Motor neuron (in vitro differentiated cells): ENCODE results near the gene STK40. TPM values are rescaled to one million over a fixed set of nuclear protein-coding genes. Genes with fewer than 3 reads are reported as not detected.

Source experiments
- ATAC-seq, 8 experiments: fragments of 200-7000 bp; cut with Tn5 transposase; replicated peaks in 6 of 8; 2 replicates each; pipeline ENCODE4 v1.8.0; 2021; ENCODE audit warnings: mild to moderate bottlenecking in 8 of 8, moderate library complexity in 8 of 8
- H3K27ac ChIP-seq, 2 donors: fragments of 250-450 bp; sonication (Bioruptor Pico); 2 replicates each; pipeline ENCODE4 v1.9.0; 2021; ENCODE audit warnings: antibody characterized with exemption in 2 of 2, mild to moderate bottlenecking in 2 of 2, moderate library complexity in 1 of 2
- H3K4me1 ChIP-seq, 2 donors: fragments of 250-450 bp; sonication (Bioruptor Pico); replicated peaks in 1 of 2; 2 replicates each; pipeline ENCODE4 v1.6.1; 2021; ENCODE audit warnings: antibody characterized with exemption in 2 of 2, mild to moderate bottlenecking in 2 of 2, moderate library complexity in 1 of 2
- H3K4me3 ChIP-seq, 5 donors: fragments of 250-450 bp; sonication (Bioruptor Pico); 2 replicates each; pipeline ENCODE4 v1.9.0; 2021; ENCODE audit warnings: antibody characterized with exemption in 5 of 5, mild to moderate bottlenecking in 5 of 5, moderate library complexity in 4 of 5
- WGBS, 10 experiments: fragments of 450-650 bp; shearing (Covaris generic); methylation state at CpG; one replicate each; pipeline ENCODE4 v1.0.0; 2022; 5-methylcytosine and 5-hydroxymethylcytosine counted together
- in situ Hi-C, 9 experiments: fragments of 400-800 bp; cut with MboI; loops; one replicate each; pipeline ENCODE4 v1.15.0; 2021; ENCODE audit warnings: low sequenced_read_pairs in 9 of 9, low pct_unique_long_range_greater_than_20kb in 2 of 9; ENCODE audit not compliant: unreplicated experiment in 9 of 9
- total RNA-seq, 8 experiments: library from RNA; unstranded; fragments of 300-600 nt; gene quantifications; 2 replicates each; pipeline versions ENCODE4 v1.2.3 to v1.2.4, GENCODE V29; 2022

The STK40 gene
- total RNA-seq, 8 experiments from 2014 or later: 21.2 to 49.9 (median 30.9) TPM

GRCh38 chr1:36327421-36328087 is 58.2 kb downstream of the STK40 start:
- Histone ChIP-seq H3K4me1 (peaks cover 23 to 30% of the 10 kb centered on the region in 2 donors), H3K27ac (no peak overlapping the region), H3K4me3 (no peak overlapping the region)
- in situ Hi-C loops: no loop called here
- 80 to 100% (median 94%) methylated on average over 1 to 9 of the region's 9 CpGs; no CpG with 5 or more reads in 4 of the 10 experiments for WGBS, 10 experiments
- no peak for ATAC-seq

- ATAC-seq: no peak
- Histone ChIP-seq H3K27ac (no peak overlapping the region), H3K4me1 (peaks cover 34 to 40% of the 10 kb centered on the region in 2 donors), H3K4me3 (no peak overlapping the region)
- WGBS, 10 experiments: 74 to 100% (median 87%) methylated on average over 1 to 5 of the region's 6 CpGs; no CpG with 5 or more reads in 5 of the 10 experiments
- in situ Hi-C loops: no loop called here
Measured at GRCh38 chr1:36326499-36326898, 59.2 kb downstream of the STK40 start.

- 3 to 26% (median 7%) methylated on average over 5 to 7 of the region's 9 CpGs; no CpG with 5 or more reads in 7 of the 10 experiments for WGBS, 10 experiments
- in situ Hi-C loops: no loop called here
- ATAC-seq: peak in 3 of 8 experiments; percentile 1 to 4 (median 4)
- Histone ChIP-seq H3K4me3 (peak overlapping the region in 4 of 5 donors; percentile 35 to 54 (median 50)), H3K4me1 (peaks cover 41 to 44% of the 10 kb centered on the region in 2 donors), H3K27ac (peak overlapping the region in 1 of 2 donors; percentile 83)
Measured at GRCh38 chr1:36324353-36324703, 61.4 kb downstream of the STK40 start.

- in situ Hi-C loops: no loop called here
- peaks cover 36 to 39% of the 10 kb centered on the region in 2 donors for H3K4me1 ChIP-seq
- WGBS, 10 experiments: 0 to 30% (median 0%) methylated on average over 1 to 8 of the region's 36 CpGs; no CpG with 5 or more reads in 3 of the 10 experiments
- H3K27ac ChIP-seq: peak within 1 kb of the TSS; percentile 3 to 83
- peak in 7 of 8 experiments; percentile 6 to 64 (median 46) for ATAC-seq
- H3K4me3 ChIP-seq: peak within 1 kb of the TSS; percentile 30 to 54 (median 49)
Measured at GRCh38 chr1:36323636-36324352, 61.9 kb downstream of the STK40 start, which contains the start of gene EVA1B. TSS of gene EVA1B (minus strand) at chr1:36323645. CDS start at chr1:36323037, 608 bp downstream.

GRCh38 chr1:36322786-36323635 is 62.7 kb downstream of the STK40 start:
- ATAC-seq: peak; percentile 8 to 57 (median 50)
- Histone ChIP-seq H3K4me1 (peaks cover 35 to 36% of the 10 kb centered on the region in 2 donors), H3K4me3 (peak overlapping the region; percentile 30 to 54 (median 49)), H3K27ac (peak overlapping the region; percentile 3 to 83)
- 0 to 8% (median 4%) methylated on average over 4 to 20 of the region's 83 CpGs; no CpG with 5 or more reads in 7 of the 10 experiments for WGBS, 10 experiments
- in situ Hi-C loops: no loop called here

- WGBS, 10 experiments: 44% methylated on average over 19 to 24 of the region's 67 CpGs; no CpG with 5 or more reads in 8 of the 10 experiments
- peak overlapping the region in 4 of 5 donors; percentile 35 to 54 (median 50) for H3K4me3 ChIP-seq
- peak overlapping the region; percentile 3 to 83 for H3K27ac ChIP-seq
- ATAC-seq: peak in 4 of 8 experiments; percentile 0 to 6 (median 2)
- peaks cover 35 to 36% of the 10 kb centered on the region in 2 donors for H3K4me1 ChIP-seq
- in situ Hi-C loops: no loop called here
Measured at GRCh38 chr1:36322041-36322785, 63.5 kb downstream of the STK40 start.

DNA sequence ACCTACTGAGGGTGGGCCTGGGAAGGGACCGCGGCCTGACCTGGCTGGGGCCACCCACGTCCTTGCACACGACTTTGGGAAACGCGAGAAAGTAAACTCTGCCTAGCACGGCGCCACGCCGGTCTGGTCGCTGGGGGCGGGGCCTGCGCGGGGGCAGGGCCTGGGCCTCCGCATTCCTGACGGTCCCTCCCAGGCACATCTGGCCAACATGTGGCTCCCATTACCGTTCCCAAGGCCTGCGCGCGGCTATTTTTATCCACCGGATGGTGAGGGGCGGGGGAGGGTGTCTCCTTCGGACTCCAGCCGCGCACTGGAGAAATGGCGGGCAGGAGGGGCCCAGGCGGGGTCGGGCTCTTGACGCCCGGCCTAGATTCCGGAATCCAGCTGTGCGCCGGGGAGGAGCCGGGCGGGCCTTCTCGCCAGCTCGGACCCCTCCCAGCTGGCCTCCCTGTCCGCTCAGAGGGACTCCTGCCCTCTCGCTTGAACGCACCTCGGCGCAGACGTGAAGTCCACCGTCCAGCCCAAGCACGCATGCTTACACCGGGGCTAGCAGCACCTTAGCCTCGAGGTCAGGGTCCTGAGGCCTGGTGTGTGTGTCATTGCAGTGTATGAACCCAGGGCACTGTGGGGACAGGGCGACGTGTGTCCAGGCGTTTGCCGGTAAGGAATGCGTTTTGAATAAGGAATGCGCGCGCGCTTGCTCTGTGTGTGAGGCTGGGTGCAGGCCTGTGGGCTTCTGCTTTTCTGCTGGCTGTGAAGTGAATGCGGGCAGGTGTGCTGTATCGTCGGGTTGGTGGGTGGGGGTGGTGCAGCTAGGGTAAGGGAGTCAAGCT is 64.4 kb downstream of the STK40 start:
- peak; percentile 12 to 59 (median 50) for ATAC-seq
- Histone ChIP-seq H3K27ac (peak overlapping the region; percentile 4 to 83), H3K4me1 (peaks cover 35 to 36% of the 10 kb centered on the region in 2 donors), H3K4me3 (peak overlapping the region in 1 of 5 donors; percentile 3)
- in situ Hi-C loops: no loop called here
- 2 to 60% (median 24%) methylated on average over 3 to 11 of the region's 59 CpGs; no CpG with 5 or more reads in 5 of the 10 experiments for WGBS, 10 experiments

- Histone ChIP-seq H3K27ac (no peak overlapping the region), H3K4me3 (no peak overlapping the region), H3K4me1 (peaks cover 35 to 36% of the 10 kb centered on the region in 2 donors)
- 74 to 100% (median 100%) methylated on average over 1 to 12 of the region's 23 CpGs; no CpG with 5 or more reads in 7 of the 10 experiments for WGBS, 10 experiments
- no peak for ATAC-seq
- in situ Hi-C loops: no loop called here
Measured at GRCh38 chr1:36320767-36321118, 65.0 kb downstream of the STK40 start.

DNA sequence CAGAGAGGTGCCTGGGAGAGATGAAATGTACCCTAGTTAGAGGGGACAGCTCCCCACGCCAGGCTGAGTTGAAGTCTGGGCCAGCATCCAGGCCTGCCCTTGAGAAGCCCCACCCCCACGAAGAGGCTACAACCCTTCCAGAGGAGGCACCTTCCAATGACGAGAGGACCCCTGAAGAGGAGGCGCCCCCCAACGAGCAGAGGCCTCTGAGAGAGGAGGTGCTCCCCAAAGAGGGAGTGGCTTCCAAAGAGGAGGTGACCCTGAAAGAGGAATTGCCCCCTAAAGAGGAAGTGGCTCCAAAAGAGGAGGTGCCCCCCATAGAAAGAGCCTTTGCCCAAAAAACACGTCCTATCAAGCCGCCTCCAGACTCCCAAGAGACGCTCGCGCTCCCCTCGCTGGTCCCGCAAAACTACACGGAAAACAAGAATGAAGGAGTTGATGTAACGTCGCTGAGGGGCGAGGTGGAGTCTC is 65.4 kb downstream of the STK40 start:
- 3 to 100% (median 83%) methylated on average over 2 to 16 of the region's 16 CpGs; no CpG with 5 or more reads in 5 of the 10 experiments for WGBS, 10 experiments
- Histone ChIP-seq H3K4me3 (no peak overlapping the region), H3K27ac (no peak overlapping the region), H3K4me1 (peaks cover 35 to 36% of the 10 kb centered on the region in 2 donors)
- ATAC-seq: no peak
- in situ Hi-C loops: no loop called here

GRCh38 chr1:36309397-36309796 is 76.3 kb downstream of the STK40 start:
- no peak overlapping the region for H3K27ac ChIP-seq
- peaks cover 16 to 21% of the 10 kb centered on the region in 2 donors for H3K4me1 ChIP-seq
- 95 to 100% (median 98%) methylated on average over 1 to 6 of the region's 7 CpGs; no CpG with 5 or more reads in 4 of the 10 experiments for WGBS, 10 experiments
- ATAC-seq: no peak
- in situ Hi-C loops: no loop called here
- no peak overlapping the region for H3K4me3 ChIP-seq

DNA sequence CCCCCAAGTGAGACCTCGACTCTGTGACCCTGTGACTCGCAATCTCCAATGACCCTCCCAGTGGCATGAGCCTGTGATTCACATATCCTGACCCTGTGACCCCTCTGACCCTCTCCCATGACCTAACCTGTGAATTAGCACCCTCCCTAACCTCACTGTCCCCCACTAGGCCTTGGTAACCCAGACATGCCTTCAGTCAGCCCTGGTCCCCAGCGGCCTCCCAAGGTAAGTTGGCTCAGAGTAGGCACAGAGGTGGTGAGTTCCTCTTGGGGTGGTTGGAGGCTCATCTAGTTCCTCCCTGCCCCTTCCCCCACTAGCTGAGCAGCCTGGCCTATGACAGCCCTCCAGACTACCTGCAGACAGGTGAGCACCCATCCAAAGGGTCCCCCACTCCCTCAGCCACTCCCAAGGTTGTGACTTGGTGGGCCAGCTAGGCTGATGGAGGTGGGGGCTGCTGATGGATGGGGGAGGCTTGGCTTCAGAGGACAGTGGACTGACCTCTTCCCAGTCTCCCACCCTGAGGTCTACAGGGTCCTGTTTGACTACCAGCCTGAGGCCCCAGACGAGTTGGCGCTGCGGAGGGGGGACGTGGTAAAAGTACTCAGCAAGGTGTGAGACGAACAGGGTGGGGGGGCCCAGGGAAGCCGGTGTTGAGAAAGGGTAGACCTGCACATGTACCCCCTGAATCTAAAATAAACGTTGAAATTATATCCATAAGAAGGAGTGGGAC is 78.0 kb downstream of the STK40 start:
- Histone ChIP-seq H3K27ac (no peak overlapping the region), H3K4me1 (peaks cover 16 to 24% of the 10 kb centered on the region in 2 donors), H3K4me3 (peak overlapping the region; percentile 47 to 75 (median 69))
- 63 to 100% (median 82%) methylated on average over 1 to 6 of the region's 10 CpGs; no CpG with 5 or more reads in 6 of the 10 experiments for WGBS, 10 experiments
- in situ Hi-C loops: no loop called here
- ATAC-seq: no peak
